Astrocyte of the cerebellum (primary cell): ENCODE data around the gene KCNIP1.

Experiments used
- DNase-seq: peaks from one replicate; pipeline ENCODE4 v3.0.0-alpha.2; 2011; ENCODE audit warnings: low read depth
- H3K4me3 ChIP-seq: 2 replicates; pipeline ENCODE4 v1.5.1; 2011; ENCODE audit warnings: mild to moderate bottlenecking, low read depth, low read length, moderate library complexity
- in situ Hi-C: cut with HindIII; loops from 2 replicates; pipeline ENCODE4 v1.10.0; 2017; ENCODE audit warnings: low sequenced_read_pairs
- TF ChIP-seq, protein P1 (sequence below): IDR thresholded peaks from 2 replicates; pipeline ENCODE4 v1.5.1; 2012; ENCODE audit warnings: low read length, low read depth, moderate library complexity, mild to moderate bottlenecking; ENCODE audit errors: missing control alignments

Gene KCNIP1

DNA sequence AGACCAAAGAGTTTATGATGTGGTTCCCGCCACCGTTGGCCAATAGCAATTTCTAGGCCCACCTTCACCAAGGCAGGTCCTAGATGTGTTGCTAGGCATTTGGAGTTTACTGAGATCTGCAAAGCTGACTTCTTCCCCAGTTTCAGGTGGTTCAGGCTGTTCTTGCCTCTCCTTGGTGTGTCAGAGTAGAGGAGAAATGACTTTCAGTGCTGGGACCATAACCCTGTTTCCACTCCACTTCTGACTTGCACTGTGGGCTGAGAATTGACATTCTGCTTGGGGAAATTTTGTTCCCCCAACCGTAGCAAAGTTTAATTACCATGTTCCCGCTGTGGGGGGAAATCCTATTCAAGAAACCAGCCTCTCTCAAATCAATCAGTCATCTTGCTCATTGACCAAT is 151.7 kb downstream of the KCNIP1 start:
- TF ChIP-seq, protein P1, sequence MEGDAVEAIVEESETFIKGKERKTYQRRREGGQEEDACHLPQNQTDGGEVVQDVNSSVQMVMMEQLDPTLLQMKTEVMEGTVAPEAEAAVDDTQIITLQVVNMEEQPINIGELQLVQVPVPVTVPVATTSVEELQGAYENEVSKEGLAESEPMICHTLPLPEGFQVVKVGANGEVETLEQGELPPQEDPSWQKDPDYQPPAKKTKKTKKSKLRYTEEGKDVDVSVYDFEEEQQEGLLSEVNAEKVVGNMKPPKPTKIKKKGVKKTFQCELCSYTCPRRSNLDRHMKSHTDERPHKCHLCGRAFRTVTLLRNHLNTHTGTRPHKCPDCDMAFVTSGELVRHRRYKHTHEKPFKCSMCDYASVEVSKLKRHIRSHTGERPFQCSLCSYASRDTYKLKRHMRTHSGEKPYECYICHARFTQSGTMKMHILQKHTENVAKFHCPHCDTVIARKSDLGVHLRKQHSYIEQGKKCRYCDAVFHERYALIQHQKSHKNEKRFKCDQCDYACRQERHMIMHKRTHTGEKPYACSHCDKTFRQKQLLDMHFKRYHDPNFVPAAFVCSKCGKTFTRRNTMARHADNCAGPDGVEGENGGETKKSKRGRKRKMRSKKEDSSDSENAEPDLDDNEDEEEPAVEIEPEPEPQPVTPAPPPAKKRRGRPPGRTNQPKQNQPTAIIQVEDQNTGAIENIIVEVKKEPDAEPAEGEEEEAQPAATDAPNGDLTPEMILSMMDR, result no peak
- in situ Hi-C loops, result no loop called here
- no peak for DNase-seq
- H3K4me3 ChIP-seq, result no peak overlapping the region

DNA sequence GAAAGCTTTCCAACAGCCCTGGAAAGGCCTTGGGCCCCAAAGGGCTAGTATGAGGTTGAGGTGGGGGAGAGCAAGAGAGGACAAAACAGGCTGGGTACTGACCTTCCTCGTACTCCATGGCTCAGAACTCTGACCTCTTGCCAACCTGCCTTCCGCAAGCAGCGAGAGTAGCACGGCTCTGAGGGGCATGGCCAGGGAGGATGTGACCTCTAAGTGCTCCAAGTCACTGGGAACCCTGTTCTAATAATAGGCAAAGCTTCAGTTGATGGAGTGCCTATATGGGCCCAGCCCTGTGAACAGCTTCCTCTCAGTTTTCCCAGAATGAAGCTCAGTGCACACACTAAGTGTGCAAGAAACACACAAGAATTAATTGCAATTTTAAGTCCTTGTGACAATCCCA is 152.1 kb downstream of the KCNIP1 start:
- DNase-seq, result no peak
- H3K4me3 ChIP-seq, result no peak overlapping the region
- in situ Hi-C loops, result no loop called here
- TF ChIP-seq, protein P1, result no peak

DNA sequence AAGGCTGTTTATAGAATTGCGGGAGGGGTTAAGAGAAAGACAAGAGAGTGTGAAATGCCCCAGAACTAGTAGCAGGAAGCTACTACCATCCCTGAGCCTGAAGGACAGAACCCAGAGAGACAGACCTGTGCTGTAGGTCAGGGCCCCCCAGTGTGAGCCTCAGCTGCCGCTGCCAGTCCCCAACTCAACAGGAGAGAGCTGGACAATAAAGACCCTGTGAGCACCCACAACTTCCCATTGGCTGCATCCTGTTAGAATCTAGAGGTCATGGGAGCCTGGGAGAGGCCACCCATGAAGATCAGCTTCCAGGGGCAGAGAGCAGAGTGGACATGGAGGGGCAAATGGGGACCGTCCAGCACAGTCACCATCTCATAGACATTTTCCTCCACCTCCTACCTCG is 152.5 kb downstream of the KCNIP1 start:
- DNase-seq, result no peak
- TF ChIP-seq, protein P1, result no peak
- no peak overlapping the region for H3K4me3 ChIP-seq
- in situ Hi-C loops, result no loop called here

DNA sequence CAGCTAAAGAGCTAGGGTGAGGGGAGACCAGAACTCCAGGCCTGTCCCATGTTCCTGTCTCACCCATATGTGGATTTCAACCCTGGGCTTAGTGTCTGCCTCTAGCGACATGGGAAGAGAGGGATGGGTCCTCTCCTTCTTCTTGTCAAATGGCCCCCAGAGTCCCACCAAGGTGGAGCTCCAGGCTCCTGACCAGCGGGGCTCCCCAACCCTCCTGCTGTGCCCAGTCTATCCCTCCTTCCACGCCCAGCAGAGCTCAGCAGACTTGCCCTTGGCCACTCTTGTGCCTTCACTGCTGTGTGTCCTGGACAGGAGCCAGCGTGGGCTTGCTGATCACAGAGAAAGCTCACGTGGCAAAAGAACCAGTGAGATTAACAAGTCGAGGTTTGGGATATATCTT is 156.7 kb downstream of the KCNIP1 start:
- H3K4me3 ChIP-seq, result no peak overlapping the region
- no peak for DNase-seq
- in situ Hi-C loops, result no loop called here
- TF ChIP-seq, protein P1, result no peak

DNA sequence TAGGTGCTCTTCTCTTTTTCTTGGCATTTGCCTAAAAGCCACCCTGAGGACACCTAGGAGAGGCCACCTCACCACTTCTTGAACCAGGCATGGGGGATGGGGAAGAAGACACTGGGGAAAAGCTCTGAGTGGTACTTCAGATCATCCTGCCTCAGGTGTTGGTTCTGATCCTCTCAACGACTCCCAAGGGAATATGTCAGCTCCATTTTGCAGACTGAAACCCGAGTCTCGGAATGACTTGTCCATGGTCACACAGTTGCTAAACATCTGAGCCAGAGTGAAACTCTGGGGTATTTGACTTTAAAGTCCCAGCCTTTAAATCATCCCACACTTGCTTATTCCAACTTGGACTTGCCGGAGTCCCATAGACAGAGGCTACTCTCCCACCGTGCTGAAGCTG is 159.1 kb downstream of the KCNIP1 start:
- DNase-seq, result no peak
- H3K4me3 ChIP-seq, result no peak overlapping the region
- in situ Hi-C loops, result no loop called here
- TF ChIP-seq, protein P1, result no peak

DNA sequence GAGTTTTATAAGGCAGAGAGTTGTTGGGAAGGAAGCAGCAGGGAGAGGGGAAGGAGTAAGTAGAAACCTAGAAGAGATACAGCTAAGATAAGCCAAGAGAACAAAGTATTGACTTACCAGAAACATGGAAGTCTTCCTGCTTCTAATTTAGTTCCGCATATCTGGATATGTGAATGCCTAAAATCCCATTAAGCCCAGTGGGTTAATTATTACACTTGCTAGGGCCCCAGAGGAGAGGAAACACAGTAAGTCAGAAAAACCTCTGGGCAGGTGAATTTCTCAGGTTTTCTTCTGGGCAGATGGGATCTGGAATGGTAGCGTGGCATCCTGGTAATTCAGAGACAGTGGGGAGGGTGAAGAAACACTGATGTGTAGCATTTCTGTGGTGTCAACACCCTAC is 175.0 kb downstream of the KCNIP1 start:
- H3K4me3 ChIP-seq, result no peak overlapping the region
- TF ChIP-seq, protein P1, result no peak
- DNase-seq, result no peak
- in situ Hi-C loops, result no loop called here

DNA sequence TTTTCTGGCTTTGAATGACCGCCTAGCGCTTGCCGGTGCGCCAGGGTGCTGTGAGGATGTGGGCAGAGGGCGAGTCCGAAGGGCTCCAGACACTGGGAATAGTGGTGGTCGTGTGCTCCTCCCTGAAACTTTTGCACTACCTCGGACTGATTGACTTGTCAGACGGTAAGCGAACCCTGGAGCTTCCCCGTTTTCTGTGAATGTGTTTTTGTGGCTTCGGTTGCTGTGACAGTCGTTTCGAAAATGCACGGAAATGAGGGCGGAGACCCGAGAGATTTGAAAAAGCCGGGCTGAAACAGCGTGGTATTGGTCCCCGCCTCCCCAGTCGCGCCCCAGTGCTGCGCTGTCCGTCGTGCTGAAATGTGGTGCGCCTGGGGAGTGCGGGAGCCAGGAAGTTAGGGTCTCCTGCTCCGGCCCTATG is 177.2 kb downstream of the KCNIP1 start:
- TF ChIP-seq, protein P1, result no peak
- no peak overlapping the region for H3K4me3 ChIP-seq
- in situ Hi-C loops, result no loop called here
- peak; percentile 3 for DNase-seq
